Right cardiac atrium (tissue), 5 donors: Measurements from ENCODE around the gene OSBPL8. TPM values are rescaled to one million over a fixed set of nuclear protein-coding genes. Genes with fewer than 3 reads are reported as not detected.
"Not testable (repeated sequence)": the region's sequence is repeated elsewhere in the genome, so short reads cannot be mapped to it uniquely, and the experiment has no call there.

Experiments
- ATAC-seq, 2 donors: fragments of 200-7000 bp; cut with Tn5 transposase; one replicate each; pipeline versions ENCODE4 v1.8.0 to v1.9.1; 2020; ENCODE audit warnings: moderate library complexity in 2 of 2, mild to moderate bottlenecking in 1 of 2
- DNase-seq, 3 donors: peaks; one replicate each; pipeline ENCODE4 v3.0.0-alpha.2; 2020
- H3K27ac ChIP-seq: one replicate; pipeline ENCODE4 v1.5.1; 2013; ENCODE audit warnings: mild to moderate bottlenecking, low read length, control low read depth, moderate library complexity
- H3K27me3 ChIP-seq: one replicate; pipeline ENCODE4 v1.6.1; 2013; ENCODE audit not compliant: control insufficient read depth, insufficient read depth
- H3K4me1 ChIP-seq: one replicate; pipeline ENCODE4 v1.6.1; 2013; ENCODE audit warnings: low read length; ENCODE audit not compliant: control insufficient read depth, insufficient read depth
- H3K4me3 ChIP-seq: one replicate; pipeline ENCODE4 v1.5.1; 2013; ENCODE audit warnings: low read length, control low read depth
- H3K9me3 ChIP-seq: one replicate; pipeline ENCODE4 v1.6.1; 2013; ENCODE audit warnings: low read length; ENCODE audit not compliant: control insufficient read depth
- WGBS: extraction: QIAGEN DNeasy Blood & Tissue Kit; methylation state at CpG from one replicate; pipeline ENCODE4 v1.1.7; 2013; 5-methylcytosine and 5-hydroxymethylcytosine counted together
- intact Hi-C, 4 donors: fragments of 100-400 bp; cut with DNase I; formaldehyde crosslinking; loops; one replicate each; pipeline versions ENCODE4 v1.11.0 to v1.14.0; 2022 to 2023
- polyA plus RNA-seq: library from polyadenylated mRNA; stranded (reverse); fragments of 200-250 nt; gene quantifications from one replicate; pipeline ENCODE4 v1.2.3, GENCODE V29; 2013
- total RNA-seq, 4 donors: library from RNA; stranded (reverse); fragmentation: NEBNext Ultra II Directional; extraction: Animal tissue kit (Norgen Biotek cat#: 25700); gene quantifications; one replicate each; pipeline ENCODE4 v1.2.1, GENCODE V29; 2021
- donor health status: healthy with polysubstance abuse.
- donor health status: DM: no; HTN: yes; CAD: no.
- donor health status: DM: no; HTN: no; CAD: no.
- donor health status: DM: no; HTN: yes; CAD: no; lungs with severe emphysema.
- donor health status: DM: yes; HTN: yes; CAD: no.

The OSBPL8 gene
- total and polyA plus RNA-seq, 5 donors = 5.5 to 33.1 (median 30.7) TPM

DNA sequence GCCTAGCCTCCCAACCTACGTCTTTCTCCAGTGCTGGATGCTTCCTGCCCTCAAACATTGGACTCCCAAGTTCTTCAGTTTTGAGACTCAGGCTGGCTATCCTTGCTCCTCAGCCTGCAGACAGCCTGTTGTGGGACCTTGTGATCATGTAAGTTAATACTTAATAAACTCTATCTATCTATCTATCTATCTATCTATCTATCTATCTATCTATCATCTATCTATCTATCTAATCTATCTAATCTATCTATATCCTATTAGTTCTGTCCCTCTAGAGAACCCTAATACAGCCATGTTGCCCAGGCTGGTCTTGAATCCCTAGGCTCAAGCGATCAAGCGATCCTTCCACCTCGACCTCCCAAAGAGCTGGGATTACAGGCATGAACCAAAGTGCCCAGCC, 60.4 kb downstream of the OSBPL8 start:
- ATAC-seq, H3K27ac ChIP-seq, H3K27me3 ChIP-seq, intact Hi-C loops, DNase-seq, H3K4me3 ChIP-seq, H3K9me3 ChIP-seq, H3K4me1 ChIP-seq: not testable (repeated sequence)
- 99% methylated on average over 4 of the region's 4 CpGs for WGBS

DNA sequence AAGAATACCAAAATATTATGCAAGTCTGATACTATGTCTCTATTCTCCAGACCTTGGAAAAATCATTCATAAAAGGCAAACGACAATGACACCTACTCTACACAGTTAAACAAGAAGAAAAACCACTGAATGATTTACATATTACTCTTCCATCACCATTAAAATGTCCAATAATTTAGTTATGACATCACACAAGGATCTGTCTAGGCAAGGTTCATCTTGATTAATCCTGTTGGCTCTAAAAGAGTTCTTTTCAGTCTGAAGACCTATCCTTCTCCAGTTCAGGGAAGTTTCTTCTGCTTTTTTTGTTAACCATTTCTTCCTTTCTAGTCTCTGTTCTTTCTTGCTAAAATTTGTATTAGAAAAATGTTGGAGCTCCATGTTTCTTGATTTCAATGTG, 64.0 kb downstream of the OSBPL8 start:
- ATAC-seq (no peak), DNase-seq (no peak)
- Histone ChIP-seq H3K27me3 (no peaks in the 10 kb centered on the region), H3K4me1 (no peaks in the 10 kb centered on the region), H3K27ac (no peak overlapping the region), H3K4me3 (no peak overlapping the region), H3K9me3 (no peaks in the 10 kb centered on the region)
- 93% methylated on average over 1 of the region's 1 CpG for WGBS
- intact Hi-C loops = no loop called here

DNA sequence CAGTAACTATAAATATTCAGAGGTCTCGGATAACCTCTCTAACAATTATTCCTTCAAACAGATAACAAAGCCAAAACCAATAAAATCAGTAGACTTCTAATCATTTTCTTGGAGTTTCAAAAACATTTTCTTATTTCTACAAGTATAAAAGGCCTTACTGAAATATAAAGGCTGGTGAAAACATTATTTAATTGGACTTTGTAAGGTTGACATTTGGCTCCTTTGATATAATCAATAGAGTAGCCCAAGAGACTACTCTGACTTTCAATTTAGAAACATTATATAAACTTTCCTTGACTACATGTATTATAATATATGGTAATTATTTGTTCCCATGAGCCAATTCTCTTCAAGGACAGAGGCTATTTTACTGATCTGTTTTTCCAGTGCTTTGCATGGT, 68.3 kb downstream of the OSBPL8 start:
- Histone ChIP-seq H3K4me1 (no peaks in the 10 kb centered on the region), H3K4me3 (no peak overlapping the region), H3K9me3 (no peaks in the 10 kb centered on the region), H3K27ac (no peak overlapping the region), H3K27me3 (no peaks in the 10 kb centered on the region)
- WGBS = 99% methylated on average over 1 of the region's 1 CpG
- intact Hi-C loops = no loop called here
- ATAC-seq = no peak
- DNase-seq = no peak

DNA sequence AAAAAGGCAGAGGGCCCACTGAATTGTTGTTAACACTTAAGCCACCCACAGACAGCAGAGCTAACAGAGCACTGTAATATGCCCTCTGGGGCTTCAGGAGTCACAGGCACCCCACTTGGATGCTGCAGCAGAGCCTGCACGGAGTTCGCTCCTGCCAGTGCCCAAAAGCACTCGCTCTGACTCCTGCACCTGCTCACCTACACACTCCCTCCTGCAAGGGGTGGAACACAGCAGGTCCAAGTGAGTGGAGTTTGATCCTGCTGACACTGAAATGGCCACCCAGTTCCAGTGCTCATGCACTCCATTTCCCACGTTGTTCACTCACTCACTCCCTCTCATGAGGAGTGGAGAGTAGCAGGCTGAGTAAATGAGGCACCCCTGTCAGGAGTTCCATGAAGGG, 68.8 kb downstream of the OSBPL8 start:
- Histone ChIP-seq H3K4me3 (no peak overlapping the region), H3K27me3 (no peaks in the 10 kb centered on the region), H3K9me3 (no peaks in the 10 kb centered on the region), H3K27ac (no peak overlapping the region), H3K4me1 (no peaks in the 10 kb centered on the region)
- ATAC-seq (no peak), DNase-seq (no peak)
- WGBS = over 99% methylated on average over 4 of the region's 4 CpGs
- intact Hi-C loops = no loop called here

DNA sequence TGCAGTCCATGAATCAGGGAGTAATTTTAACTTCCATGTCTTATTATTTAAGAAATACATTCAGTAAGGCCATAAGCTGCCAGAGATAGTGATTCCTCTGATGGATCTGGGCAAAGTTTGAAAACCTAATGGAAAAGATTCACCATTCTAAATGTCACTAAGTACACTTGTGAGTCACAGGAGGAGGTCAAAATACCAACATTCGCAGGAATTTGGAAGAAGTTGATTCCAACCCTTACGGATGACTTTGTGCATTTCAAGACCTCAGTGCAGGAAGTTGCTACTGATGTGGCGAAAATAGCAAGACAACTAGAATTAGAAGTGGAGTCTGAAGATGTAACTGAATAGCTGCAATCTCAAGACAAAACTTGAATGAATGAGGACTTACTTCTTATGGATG, 69.8 kb downstream of the OSBPL8 start:
- no peak overlapping the region for H3K4me3 ChIP-seq
- DNase-seq (no peak), ATAC-seq (no peak)
- no peaks in the 10 kb centered on the region for H3K9me3 ChIP-seq
- intact Hi-C loops = no loop called here
- 95% methylated on average over 3 of the region's 3 CpGs for WGBS
- H3K27me3 ChIP-seq = no peaks in the 10 kb centered on the region
- no peaks in the 10 kb centered on the region for H3K4me1 ChIP-seq
- H3K27ac ChIP-seq = no peak overlapping the region

DNA sequence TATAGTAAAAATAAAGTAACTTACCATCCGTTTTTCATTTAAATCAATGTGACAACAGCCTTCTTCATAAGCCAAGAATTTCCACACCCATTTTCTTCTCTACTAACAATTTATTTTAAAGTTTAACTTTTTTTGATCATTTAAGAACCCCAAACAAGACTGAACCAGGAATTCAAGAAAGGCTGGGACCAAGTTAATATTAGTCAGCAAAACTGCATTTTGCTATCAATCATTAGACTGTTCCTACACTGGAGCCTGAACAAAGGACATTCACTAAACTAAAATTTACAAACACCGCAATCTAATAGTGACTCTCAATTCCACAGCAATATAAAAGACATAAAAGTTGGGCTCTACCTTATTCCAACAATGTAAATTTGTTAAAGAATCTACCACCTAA, 73.6 kb downstream of the OSBPL8 start:
- Histone ChIP-seq H3K9me3 (no peaks in the 10 kb centered on the region), H3K27ac (no peak overlapping the region), H3K4me3 (no peak overlapping the region), H3K27me3 (no peaks in the 10 kb centered on the region), H3K4me1 (no peaks in the 10 kb centered on the region)
- intact Hi-C loops = no loop called here
- ATAC-seq (no peak), DNase-seq (no peak)
- WGBS = 84% methylated on average over 2 of the region's 2 CpGs

DNA sequence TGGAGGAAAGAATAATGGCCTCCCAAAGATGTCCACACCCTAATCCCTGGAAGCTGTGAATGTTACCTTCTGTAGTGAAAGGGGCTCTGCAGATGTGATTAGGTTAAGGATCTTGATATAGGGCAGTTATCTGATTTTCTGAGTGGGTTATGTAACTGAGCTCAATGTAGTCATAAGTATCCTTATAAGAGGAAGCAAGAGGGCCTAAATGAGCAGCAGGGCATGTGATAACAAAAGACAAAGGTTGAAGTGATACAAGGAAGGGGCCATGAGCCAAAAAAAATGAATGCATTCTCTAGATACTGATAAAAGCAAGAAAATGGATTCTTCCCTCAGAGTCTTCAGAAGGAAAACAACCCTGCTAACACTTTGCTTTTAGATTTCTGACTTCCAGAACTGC, 78.8 kb downstream of the OSBPL8 start:
- Histone ChIP-seq H3K27ac (no peak overlapping the region), H3K4me1 (peaks cover under 1% of the 10 kb centered on the region), H3K4me3 (no peak overlapping the region), H3K27me3 (no peaks in the 10 kb centered on the region), H3K9me3 (no peaks in the 10 kb centered on the region)
- intact Hi-C loops = no loop called here
- DNase-seq = no peak
- ATAC-seq = peak in 1 of 2 donors; percentile 28

DNA sequence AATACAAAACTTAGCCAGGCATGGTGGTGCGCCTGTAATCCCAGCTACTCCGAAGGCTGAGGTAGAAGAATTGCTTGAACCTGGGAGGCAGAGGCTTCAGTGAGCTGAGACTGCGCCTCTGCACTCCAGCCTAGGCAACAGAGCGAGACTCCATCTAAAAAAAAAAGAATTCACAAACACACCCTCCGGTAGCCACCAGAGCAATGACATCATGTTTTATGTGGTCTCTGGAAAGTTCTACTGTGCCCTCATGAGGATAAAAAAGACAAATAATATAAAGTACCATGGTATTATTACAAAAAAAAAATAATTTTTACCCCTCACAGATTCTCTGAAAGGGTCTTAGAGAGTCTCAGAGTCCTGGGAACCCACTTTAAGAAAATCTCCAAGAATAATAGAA, 81.5 kb downstream of the OSBPL8 start:
- no peak for ATAC-seq
- intact Hi-C loops = no loop called here

DNA sequence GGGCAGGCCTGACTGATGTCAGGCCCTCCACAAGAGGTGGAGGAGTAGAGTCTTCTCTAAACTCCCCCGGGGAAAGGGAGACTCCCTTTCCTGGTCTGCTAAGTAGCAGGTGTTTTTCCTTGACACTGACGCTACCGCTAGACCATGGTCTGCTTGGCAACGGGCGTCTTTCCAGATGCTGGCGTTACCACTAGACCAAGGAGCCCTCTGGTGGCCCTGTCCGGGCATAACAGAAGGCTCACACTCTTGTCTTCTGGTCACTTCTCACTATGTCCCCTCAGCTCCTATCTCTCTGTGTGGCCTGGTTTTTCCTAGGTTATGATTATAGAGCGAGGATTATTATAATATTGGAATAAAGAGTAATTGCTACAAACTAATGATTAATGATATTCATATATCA, 86.7 kb downstream of the OSBPL8 start:
- intact Hi-C loops, H3K4me3 ChIP-seq, H3K4me1 ChIP-seq, H3K9me3 ChIP-seq, ATAC-seq, H3K27me3 ChIP-seq, H3K27ac ChIP-seq: not testable (repeated sequence)
- WGBS = 96% methylated on average over 8 of the region's 8 CpGs
- DNase-seq = peak in 2 of 3 donors; percentile 48 to 50

More for the DNA sequence above, 81.5 kb downstream of the OSBPL8 start:
- no peak overlapping the region for H3K27ac ChIP-seq
- H3K4me1 ChIP-seq = peaks cover 4% of the 10 kb centered on the region
- H3K27me3 ChIP-seq = no peaks in the 10 kb centered on the region
- no peak for DNase-seq
- no peaks in the 10 kb centered on the region for H3K9me3 ChIP-seq
- WGBS = 78% methylated on average over 5 of the region's 5 CpGs
- H3K4me3 ChIP-seq = no peak overlapping the region

DNA sequence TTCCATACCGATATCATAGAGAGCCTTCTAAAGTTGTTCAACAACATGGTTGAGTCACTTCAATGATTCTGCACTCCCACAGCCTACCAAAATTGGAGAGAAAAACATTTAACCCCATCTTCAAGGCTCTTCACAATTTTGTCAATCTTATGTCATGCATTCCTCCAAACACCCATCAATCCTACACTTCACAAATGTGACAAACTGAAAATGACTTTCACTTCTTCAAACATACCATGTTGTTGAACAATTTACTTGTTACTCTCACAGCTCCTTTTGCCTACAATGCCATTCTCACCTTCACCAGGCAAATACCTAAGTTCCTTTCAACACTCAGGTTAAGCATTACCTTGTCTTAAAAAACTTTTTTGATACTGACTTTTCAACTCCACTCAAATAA, 88.0 kb downstream of the OSBPL8 start:
- Histone ChIP-seq H3K27ac (no peak overlapping the region), H3K4me3 (no peak overlapping the region), H3K4me1 (peaks cover 8% of the 10 kb centered on the region), H3K9me3 (no peaks in the 10 kb centered on the region), H3K27me3 (no peaks in the 10 kb centered on the region)
- 61% methylated on average over 1 of the region's 1 CpG for WGBS
- ATAC-seq = no peak
- intact Hi-C loops = no loop called here
- no peak for DNase-seq

DNA sequence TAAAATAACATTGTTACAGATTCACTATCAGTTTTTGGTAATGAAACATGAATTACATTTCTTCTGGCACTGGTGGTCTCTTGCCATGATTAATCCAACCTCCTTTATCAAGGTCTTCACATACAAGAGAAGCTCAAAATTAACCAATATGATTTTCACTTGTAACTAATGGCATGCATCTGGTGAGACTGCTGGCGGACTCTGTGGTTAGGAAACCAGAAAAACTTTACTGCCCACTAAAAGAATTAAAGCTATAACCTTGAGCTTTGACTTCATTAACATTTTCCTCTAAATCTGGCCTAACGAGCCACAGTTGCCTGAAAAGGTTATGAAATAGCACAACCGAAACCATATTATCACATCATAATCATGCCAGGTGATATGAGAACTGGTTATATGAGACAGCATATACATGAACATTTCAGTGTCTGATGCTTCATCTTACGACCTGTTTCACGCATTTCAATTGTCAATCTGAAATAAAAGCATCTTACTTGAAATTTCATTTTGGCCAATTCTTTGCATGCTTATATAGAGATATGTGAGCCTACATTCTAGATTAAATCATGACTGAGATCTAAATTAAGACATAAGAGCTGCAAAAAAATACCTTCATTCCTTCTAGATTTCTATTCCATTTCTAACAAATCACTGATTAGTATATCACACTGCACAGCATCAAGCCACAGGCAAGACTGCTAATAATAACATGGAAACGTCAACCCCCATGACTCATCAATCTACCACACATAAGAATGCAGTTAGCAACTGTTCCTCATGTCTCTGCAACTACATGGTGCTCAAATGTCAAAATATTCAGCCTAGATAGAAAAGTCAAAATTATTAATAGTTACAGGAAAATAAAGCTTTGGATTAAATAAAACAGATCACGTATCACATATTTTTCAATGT, 89.3 kb downstream of the OSBPL8 start:
- no peak overlapping the region for H3K4me3 ChIP-seq
- no peaks in the 10 kb centered on the region for H3K9me3 ChIP-seq
- peaks cover 4% of the 10 kb centered on the region for H3K4me1 ChIP-seq
- intact Hi-C loops = no loop called here
- H3K27me3 ChIP-seq = no peaks in the 10 kb centered on the region
- ATAC-seq (peak; percentile 93 to 97), DNase-seq (no peak)
- WGBS = 68% methylated on average over 7 of the region's 7 CpGs
- H3K27ac ChIP-seq = peak overlapping the region; percentile 45
